Measurements from ENCODE around the gene APLF. TPM values are rescaled to one million over a fixed set of nuclear protein-coding genes. Genes with fewer than 3 reads are reported as not detected.

Gene APLF
- total and polyA plus RNA-seq, 10 of the 15 experiments (the other 5 are each of a cell fraction or from before 2014, with no cell fraction given) = 0.66 to 2.8 (median 1.8) TPM

DNA sequence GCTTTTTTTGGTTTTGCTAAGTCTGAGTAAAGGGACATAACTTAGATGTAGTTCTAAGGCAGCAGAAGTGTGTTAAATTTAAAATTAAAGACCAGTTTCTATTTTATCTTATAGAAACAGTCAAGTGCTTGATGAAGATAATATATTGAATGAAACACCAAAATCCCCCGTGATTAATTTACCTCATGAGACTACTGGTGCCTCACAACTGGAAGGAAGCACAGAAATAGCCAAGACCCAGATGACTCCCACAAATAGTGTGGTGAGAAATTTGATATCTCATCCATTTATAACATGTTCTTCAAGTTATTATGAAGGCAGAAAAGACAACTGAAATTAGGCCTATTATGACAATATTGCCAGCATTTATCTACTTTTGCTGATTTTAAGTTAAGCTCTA, 45.6 kb downstream of the APLF start:
- TF ChIP-seq EED (IDR thresholded peaks at IDR 0.05; ENCODE audit: low read depth) (no peak), RUNX3 (IDR thresholded peaks at IDR 0.05; ENCODE audit: low read length) (no peak), RAD21 (IDR thresholded peaks at IDR 0.05; ENCODE audit: insufficient read depth, low read depth, low read length) (no peak), ZZZ3 (IDR thresholded peaks at IDR 0.05; ENCODE audit: control insufficient read depth, insufficient read length, low read depth) (no peak), SUZ12 (IDR thresholded peaks at IDR 0.05; ENCODE audit: unreplicated experiment) (no peak), SREBF1 (IDR thresholded peaks at IDR 0.05; ENCODE audit: low read length) (no peak), RB1 (IDR thresholded peaks at IDR 0.05; ENCODE audit: borderline replicate concordance) (no peak), STAT1 (conservative IDR thresholded peaks at IDR 0.05) (no peak), EGR1 (IDR thresholded peaks at IDR 0.05; ENCODE audit: borderline replicate concordance in 1 of 2, low read depth in 2 of 2, low read length in 2 of 2) (no peak), RELA (IDR thresholded peaks at IDR 0.05; ENCODE audit: borderline replicate concordance, partially characterized antibody) (no peak), LARP7 (IDR thresholded peaks at IDR 0.05) (no peak)
- TF ChIP-seq, protein P1, sequence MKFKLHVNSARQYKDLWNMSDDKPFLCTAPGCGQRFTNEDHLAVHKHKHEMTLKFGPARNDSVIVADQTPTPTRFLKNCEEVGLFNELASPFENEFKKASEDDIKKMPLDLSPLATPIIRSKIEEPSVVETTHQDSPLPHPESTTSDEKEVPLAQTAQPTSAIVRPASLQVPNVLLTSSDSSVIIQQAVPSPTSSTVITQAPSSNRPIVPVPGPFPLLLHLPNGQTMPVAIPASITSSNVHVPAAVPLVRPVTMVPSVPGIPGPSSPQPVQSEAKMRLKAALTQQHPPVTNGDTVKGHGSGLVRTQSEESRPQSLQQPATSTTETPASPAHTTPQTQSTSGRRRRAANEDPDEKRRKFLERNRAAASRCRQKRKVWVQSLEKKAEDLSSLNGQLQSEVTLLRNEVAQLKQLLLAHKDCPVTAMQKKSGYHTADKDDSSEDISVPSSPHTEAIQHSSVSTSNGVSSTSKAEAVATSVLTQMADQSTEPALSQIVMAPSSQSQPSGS (IDR thresholded peaks at IDR 0.05; ENCODE audit: low read length) = no peak
- TF ChIP-seq, protein P2, sequence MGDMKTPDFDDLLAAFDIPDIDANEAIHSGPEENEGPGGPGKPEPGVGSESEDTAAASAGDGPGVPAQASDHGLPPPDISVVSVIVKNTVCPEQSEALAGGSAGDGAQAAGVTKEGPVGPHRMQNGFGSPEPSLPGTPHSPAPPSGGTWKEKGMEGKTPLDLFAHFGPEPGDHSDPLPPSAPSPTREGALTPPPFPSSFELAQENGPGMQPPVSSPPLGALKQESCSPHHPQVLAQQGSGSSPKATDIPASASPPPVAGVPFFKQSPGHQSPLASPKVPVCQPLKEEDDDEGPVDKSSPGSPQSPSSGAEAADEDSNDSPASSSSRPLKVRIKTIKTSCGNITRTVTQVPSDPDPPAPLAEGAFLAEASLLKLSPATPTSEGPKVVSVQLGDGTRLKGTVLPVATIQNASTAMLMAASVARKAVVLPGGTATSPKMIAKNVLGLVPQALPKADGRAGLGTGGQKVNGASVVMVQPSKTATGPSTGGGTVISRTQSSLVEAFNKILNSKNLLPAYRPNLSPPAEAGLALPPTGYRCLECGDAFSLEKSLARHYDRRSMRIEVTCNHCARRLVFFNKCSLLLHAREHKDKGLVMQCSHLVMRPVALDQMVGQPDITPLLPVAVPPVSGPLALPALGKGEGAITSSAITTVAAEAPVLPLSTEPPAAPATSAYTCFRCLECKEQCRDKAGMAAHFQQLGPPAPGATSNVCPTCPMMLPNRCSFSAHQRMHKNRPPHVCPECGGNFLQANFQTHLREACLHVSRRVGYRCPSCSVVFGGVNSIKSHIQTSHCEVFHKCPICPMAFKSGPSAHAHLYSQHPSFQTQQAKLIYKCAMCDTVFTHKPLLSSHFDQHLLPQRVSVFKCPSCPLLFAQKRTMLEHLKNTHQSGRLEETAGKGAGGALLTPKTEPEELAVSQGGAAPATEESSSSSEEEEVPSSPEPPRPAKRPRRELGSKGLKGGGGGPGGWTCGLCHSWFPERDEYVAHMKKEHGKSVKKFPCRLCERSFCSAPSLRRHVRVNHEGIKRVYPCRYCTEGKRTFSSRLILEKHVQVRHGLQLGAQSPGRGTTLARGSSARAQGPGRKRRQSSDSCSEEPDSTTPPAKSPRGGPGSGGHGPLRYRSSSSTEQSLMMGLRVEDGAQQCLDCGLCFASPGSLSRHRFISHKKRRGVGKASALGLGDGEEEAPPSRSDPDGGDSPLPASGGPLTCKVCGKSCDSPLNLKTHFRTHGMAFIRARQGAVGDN (IDR thresholded peaks at IDR 0.05) = no peak
- TF ChIP-seq, protein P3, sequence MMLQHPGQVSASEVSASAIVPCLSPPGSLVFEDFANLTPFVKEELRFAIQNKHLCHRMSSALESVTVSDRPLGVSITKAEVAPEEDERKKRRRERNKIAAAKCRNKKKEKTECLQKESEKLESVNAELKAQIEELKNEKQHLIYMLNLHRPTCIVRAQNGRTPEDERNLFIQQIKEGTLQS (IDR thresholded peaks at IDR 0.05; ENCODE audit: borderline replicate concordance, extremely low read depth, low read depth, low read length) = no peak
- TF ChIP-seq, protein P4, sequence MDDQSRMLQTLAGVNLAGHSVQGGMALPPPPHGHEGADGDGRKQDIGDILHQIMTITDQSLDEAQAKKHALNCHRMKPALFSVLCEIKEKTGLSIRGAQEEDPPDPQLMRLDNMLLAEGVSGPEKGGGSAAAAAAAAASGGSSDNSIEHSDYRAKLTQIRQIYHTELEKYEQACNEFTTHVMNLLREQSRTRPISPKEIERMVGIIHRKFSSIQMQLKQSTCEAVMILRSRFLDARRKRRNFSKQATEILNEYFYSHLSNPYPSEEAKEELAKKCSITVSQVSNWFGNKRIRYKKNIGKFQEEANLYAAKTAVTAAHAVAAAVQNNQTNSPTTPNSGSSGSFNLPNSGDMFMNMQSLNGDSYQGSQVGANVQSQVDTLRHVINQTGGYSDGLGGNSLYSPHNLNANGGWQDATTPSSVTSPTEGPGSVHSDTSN (IDR thresholded peaks at IDR 0.05; ENCODE audit: insufficient replicate concordance, low read depth, low read length) = no peak
- no peak overlapping the region for H3K4me2 ChIP-seq (ENCODE audit: control insufficient read depth, insufficient read depth)
- CTCF ChIA-PET = interaction anchor here (0.8 kb wide), 1 partner anchor 80 kb away, joined by 3 read pairs; no protein-coding TSS in a partner anchor
- ATAC-seq (no peak), FAIRE-seq (no peak), DNase-seq (ENCODE audit: low read depth, low spot score) (no peak)
- 6% methylated on average over 1 of the region's 1 CpG for WGBS (ENCODE audit: insufficient coverage, insufficient replicate concordance, low lambda C conversion rate, missing lambda C conversion rate)
- RAD21 ChIA-PET (ENCODE audit: unreplicated experiment) = no interaction called here
- H2AFZ ChIP-seq (ENCODE audit: control insufficient read depth, low read depth, low read length) = no peak overlapping the region
- H3K4me1 ChIP-seq (ENCODE audit: control insufficient read depth, insufficient read depth, low read length) = no peaks in the 10 kb centered on the region
- POLR2A ChIA-PET = no interaction called here
- no peaks in the 10 kb centered on the region for H3K79me2 ChIP-seq (ENCODE audit: control insufficient read depth, insufficient read depth, low read length)
- intact Hi-C loops (cut with micrococcal nuclease; ENCODE audit: unreplicated experiment) (no loop called here), in situ Hi-C loops (cut with MboI) (no loop called here)
- SMC1A ChIA-PET (ENCODE audit: uncharacterized antibody, unreplicated experiment) = no interaction called here
- no peak overlapping the region for H3K9ac ChIP-seq (ENCODE audit: control insufficient read depth, insufficient read depth, low read length)
- no peaks in the 10 kb centered on the region for H4K20me1 ChIP-seq (ENCODE audit: control insufficient read depth, insufficient read depth)
- H3K9me3 ChIP-seq (replicated peaks; ENCODE audit: control insufficient read depth, insufficient read depth, low read length) = no peaks in the 10 kb centered on the region
- H3K27ac ChIP-seq (ENCODE audit: control insufficient read depth, insufficient read depth) = no peak overlapping the region
- BruUV-seq (replicated peaks) = no TSS peak
- no peaks in the 10 kb centered on the region for H3K36me3 ChIP-seq (ENCODE audit: control insufficient read depth in 2 of 2, insufficient read depth in 2 of 2, low read length in 1 of 2)
- no peaks in the 10 kb centered on the region for H3K27me3 ChIP-seq (replicated peaks in 1 of 2; ENCODE audit: control insufficient read depth in 2 of 2, insufficient read depth in 2 of 2, low read length in 1 of 2)
- no peak overlapping the region for H3K4me3 ChIP-seq

Data from GM12878 (cell line).